Gastrocnemius medialis (tissue), 4 donors: ENCODE data around the gene NHEJ1. TPM values are rescaled to one million over a fixed set of nuclear protein-coding genes. Genes with fewer than 3 reads are reported as not detected.
A peak's percentile ranks its signal among the peaks of the same experiment; 100 is the strongest.

Source experiments
- ATAC-seq, 2 donors: fragments of 150-250 bp; one replicate each; pipeline ENCODE4 v1.9.1; 2016
- DNase-seq, 2 donors: peaks; one replicate each; pipeline ENCODE4 v3.0.0-alpha.2; 2019
- H3K27ac ChIP-seq, 4 donors: fragments of 200-600 bp; sonication (generic); 1 replicate in 1 of 4; 2 replicates in 3 of 4; pipeline ENCODE4 v1.5.1; 2016 to 2018; ENCODE audit warnings: mild to moderate bottlenecking in 2 of 4, moderate library complexity in 1 of 4
- H3K27me3 ChIP-seq, 3 donors: fragments of 200-600 bp; sonication (generic) in 2 of 3; 1 replicate in 1 of 3; 2 replicates in 2 of 3; pipeline versions ENCODE4 v1.5.1 to v1.6.0; 2016 to 2019; ENCODE audit warnings: mild to moderate bottlenecking in 1 of 3, moderate library complexity in 1 of 3
- H3K36me3 ChIP-seq, 2 donors: fragments of 200-600 bp; sonication (generic) in 1 of 2; one replicate each; pipeline ENCODE4 v1.5.1; 2017 to 2018
- H3K4me1 ChIP-seq, 2 donors: fragments of 200-600 bp; sonication (generic) in 1 of 2; one replicate each; pipeline ENCODE4 v1.5.1; 2016 to 2017; ENCODE audit warnings: mild to moderate bottlenecking in 2 of 2
- H3K4me3 ChIP-seq, 4 donors: fragments of 200-600 bp; sonication (generic) in 3 of 4; 1 replicate in 1 of 4; 2 replicates in 3 of 4; pipeline ENCODE4 v1.5.1; 2016 to 2019; ENCODE audit warnings: mild to moderate bottlenecking in 2 of 4
- H3K9me3 ChIP-seq, 3 donors: fragments of 200-600 bp; sonication (generic) in 2 of 3; 1 replicate in 1 of 3; 2 replicates in 2 of 3; pipeline ENCODE4 v1.5.1; 2016 to 2019
- POLR2A ChIP-seq, 2 donors: fragments of 450-650 bp; IDR thresholded peaks; one replicate each; pipeline ENCODE4 v1.6.1; 2017; ENCODE audit warnings: antibody characterized with exemption in 2 of 2, mild to moderate bottlenecking in 2 of 2, moderate library complexity in 2 of 2
- in situ Hi-C, 4 donors: fragments of 200-750 bp; cut with MboI; loops; one replicate each; pipeline versions ENCODE4 v1.15.0 to v1.8.0; 2017; ENCODE audit warnings: low sequenced_read_pairs in 4 of 4
- intact Hi-C: fragments of 100-400 bp; cut with DNase I; formaldehyde crosslinking; loops from one replicate; pipeline ENCODE4 v1.15.1; 2023; ENCODE audit warnings: low total_unique reads
- total RNA-seq, 4 donors: library from RNA; depleted of rRNA; stranded (reverse); fragments of >200 nt; gene quantifications; one replicate each; pipeline versions ENCODE4 v1.1.0 to v1.2.3, GENCODE V29; 2016
- TF ChIP-seq, protein P1 (sequence below), 5 experiments: fragments of 450-650 bp in 3 of 5; fragments of 200-600 bp in 2 of 5; sonication (generic) in 2 of 5; IDR thresholded peaks in 4 of 5; conservative IDR thresholded peaks in 1 of 5; 1 replicate in 4 of 5; 2 replicates in 1 of 5; pipeline ENCODE4 v1.5.1; 2016 to 2019; ENCODE audit warnings: antibody characterized with exemption in 5 of 5, mild to moderate bottlenecking in 3 of 5, moderate library complexity in 3 of 5

Gene NHEJ1
- total RNA-seq, 4 donors from 2014 or later = 24.5 to 39.0 (median 26.4) TPM

- H3K4me3 ChIP-seq = peak overlapping the region; percentile 67 to 96 (median 78)
- ATAC-seq (no peak), DNase-seq (no peak)
- H3K4me1 ChIP-seq = peaks cover 9 to 11% of the 10 kb centered on the region in 2 donors
- peak overlapping the region; percentile 98 to 100 (median 98) for H3K27ac ChIP-seq
- H3K9me3 ChIP-seq = no peaks in the 10 kb centered on the region
- in situ Hi-C loops = loop anchor here in 2 of 4 donors (10.0 to 25.0 kb wide), 2 partner anchors 126 to 134 kb away; partner anchors contain the start of gene DNAJB2 (in 1 of the 2)
- H3K36me3 ChIP-seq = peaks cover 3 to 15% of the 10 kb centered on the region in 2 donors
- intact Hi-C loops = loop anchor here (2.0 to 10.0 kb wide), 2 partner anchors 164 to 334 kb away; partner anchors contain the start of gene GMPPA
- TF ChIP-seq, protein P1, sequence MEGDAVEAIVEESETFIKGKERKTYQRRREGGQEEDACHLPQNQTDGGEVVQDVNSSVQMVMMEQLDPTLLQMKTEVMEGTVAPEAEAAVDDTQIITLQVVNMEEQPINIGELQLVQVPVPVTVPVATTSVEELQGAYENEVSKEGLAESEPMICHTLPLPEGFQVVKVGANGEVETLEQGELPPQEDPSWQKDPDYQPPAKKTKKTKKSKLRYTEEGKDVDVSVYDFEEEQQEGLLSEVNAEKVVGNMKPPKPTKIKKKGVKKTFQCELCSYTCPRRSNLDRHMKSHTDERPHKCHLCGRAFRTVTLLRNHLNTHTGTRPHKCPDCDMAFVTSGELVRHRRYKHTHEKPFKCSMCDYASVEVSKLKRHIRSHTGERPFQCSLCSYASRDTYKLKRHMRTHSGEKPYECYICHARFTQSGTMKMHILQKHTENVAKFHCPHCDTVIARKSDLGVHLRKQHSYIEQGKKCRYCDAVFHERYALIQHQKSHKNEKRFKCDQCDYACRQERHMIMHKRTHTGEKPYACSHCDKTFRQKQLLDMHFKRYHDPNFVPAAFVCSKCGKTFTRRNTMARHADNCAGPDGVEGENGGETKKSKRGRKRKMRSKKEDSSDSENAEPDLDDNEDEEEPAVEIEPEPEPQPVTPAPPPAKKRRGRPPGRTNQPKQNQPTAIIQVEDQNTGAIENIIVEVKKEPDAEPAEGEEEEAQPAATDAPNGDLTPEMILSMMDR (IDR thresholded peaks at IDR 0.05 in 4 of 5, conservative IDR thresholded peaks at IDR 0.05 in 1 of 5) = no peak
- TF ChIP-seq POLR2A (IDR thresholded peaks at IDR 0.05) = no peak
- H3K27me3 ChIP-seq = no peaks in the 10 kb centered on the region
These were observed 482 bp upstream of the NHEJ1 start for GRCh38 chr2:219161097-219161496.

GRCh38 chr2:219159771-219160185 lies 837 bp downstream of the NHEJ1 start:
- no peak for ATAC-seq
- DNase-seq = no peak
- H3K4me1 ChIP-seq = peaks cover 9 to 11% of the 10 kb centered on the region in 2 donors
- H3K27me3 ChIP-seq = no peaks in the 10 kb centered on the region
- peak overlapping the region; percentile 98 to 100 (median 98) for H3K27ac ChIP-seq
- in situ Hi-C loops (loop anchor here (5.0 to 25.0 kb wide), 6 partner anchors 105 to 138 kb away; partner anchors contain the start of gene DNAJB2 (in 2 of the 4)), intact Hi-C loops (loop anchor here (1.0 to 10.0 kb wide), 11 partner anchors 12 to 591 kb away; partner anchors contain the start of genes ANKZF1, ATG9A, CNOT9 and DNAJB2)
- H3K36me3 ChIP-seq = peaks cover 3 to 16% of the 10 kb centered on the region in 2 donors
- TF ChIP-seq POLR2A (IDR thresholded peaks at IDR 0.05) = no peak
- TF ChIP-seq, protein P1 (IDR thresholded peaks at IDR 0.05 in 4 of 5, conservative IDR thresholded peaks at IDR 0.05 in 1 of 5) = no peak
- no peaks in the 10 kb centered on the region for H3K9me3 ChIP-seq
- H3K4me3 ChIP-seq = peak overlapping the region; percentile 67 to 96 (median 78)

- Histone ChIP-seq H3K4me3 (no peak overlapping the region), H3K27me3 (no peaks in the 10 kb centered on the region), H3K9me3 (no peaks in the 10 kb centered on the region), H3K36me3 (peaks cover 3 to 25% of the 10 kb centered on the region in 2 donors), H3K4me1 (peaks cover 9 to 11% of the 10 kb centered on the region in 2 donors), H3K27ac (no peak overlapping the region)
- DNase-seq (no peak), ATAC-seq (no peak)
- TF ChIP-seq POLR2A (IDR thresholded peaks at IDR 0.05) = no peak
- TF ChIP-seq, protein P1 (IDR thresholded peaks at IDR 0.05 in 4 of 5, conservative IDR thresholded peaks at IDR 0.05 in 1 of 5) = no peak
- intact Hi-C loops = loop anchor here (5.0 kb wide), 1 partner anchor 176 kb away; no protein-coding TSS in a partner anchor
- in situ Hi-C loops = loop anchor here (5.0 to 25.0 kb wide), 5 partner anchors 104 to 139 kb away; partner anchors contain the start of gene DNAJB2 (in 2 of the 4)
These were observed 2.0 kb downstream of the NHEJ1 start for GRCh38 chr2:219158586-219158985.

- H3K27me3 ChIP-seq = no peaks in the 10 kb centered on the region
- no peak for TF ChIP-seq POLR2A (IDR thresholded peaks at IDR 0.05)
- TF ChIP-seq, protein P1 (IDR thresholded peaks at IDR 0.05 in 4 of 5, conservative IDR thresholded peaks at IDR 0.05 in 1 of 5) = no peak
- H3K27ac ChIP-seq = no peak overlapping the region
- in situ Hi-C loops (loop anchor here (5.0 to 25.0 kb wide), 5 partner anchors 103 to 139 kb away; partner anchors contain the start of gene DNAJB2 (in 2 of the 4)), intact Hi-C loops (loop anchor here (5.0 kb wide), 1 partner anchor 176 kb away; no protein-coding TSS in a partner anchor)
- no peaks in the 10 kb centered on the region for H3K9me3 ChIP-seq
- no peak overlapping the region for H3K4me3 ChIP-seq
- ATAC-seq = no peak
- peaks cover 3 to 31% of the 10 kb centered on the region in 2 donors for H3K36me3 ChIP-seq
- H3K4me1 ChIP-seq = peaks cover 9 to 11% of the 10 kb centered on the region in 2 donors
- DNase-seq = no peak
These were observed 2.6 kb downstream of the NHEJ1 start for GRCh38 chr2:219158025-219158424.
